IMR-90 (cell line): ENCODE results near the gene FAF1. TPM values are rescaled to one million over a fixed set of nuclear protein-coding genes. Genes with fewer than 3 reads are reported as not detected.

Source experiments
- ATAC-seq: fragments of 200-7000 bp; cut with Tn5 transposase; 2 replicates; pipeline ENCODE4 v1.9.1; 2020; ENCODE audit warnings: low read depth, mild to moderate bottlenecking, moderate library complexity
- BruUV-seq: library from RNA; stranded (reverse); fragments of 400-500 nt; replicated peaks from 2 replicates; lab custom pipeline; 2021; lab: Mats Ljungman, UMichigan
- CTCF ChIA-PET: fragments of 300-600 bp; formaldehyde crosslinking; extraction: SDS; loops from one replicate; lab custom pipeline; 2021; ENCODE audit warnings: antibody characterized with exemption; lab: Yijun Ruan, JAX
- POLR2A ChIA-PET: fragments of 300-600 bp; sonication (Branson Sonifier 250); formaldehyde crosslinking; loops from one replicate; lab custom pipeline; 2022; ENCODE audit warnings: antibody characterized with exemption; ENCODE audit not compliant: unreplicated experiment; lab: Charles Lee
- DNase-seq: peaks from one replicate; pipeline ENCODE4 v3.0.0; 2013
- H2AFZ ChIP-seq: replicated peaks from 2 replicates; pipeline ENCODE3; 2013; ENCODE audit warnings: low read length, mild to moderate bottlenecking; ENCODE audit not compliant: poor library complexity
- H2AK5ac ChIP-seq: 2 replicates; pipeline ENCODE4 v1.6.1; 2013; ENCODE audit warnings: low read depth, low read length, inconsistent platforms
- H2AK9ac ChIP-seq: replicated peaks from 2 replicates; pipeline ENCODE3; 2013; ENCODE audit warnings: mild to moderate bottlenecking, low read depth, low read length, moderate library complexity; ENCODE audit not compliant: poor library complexity
- H2BK120ac ChIP-seq: 2 replicates; pipeline ENCODE4 v1.6.1; 2013; ENCODE audit warnings: low read depth, low read length, inconsistent platforms
- H2BK15ac ChIP-seq: 3 replicates; pipeline ENCODE4 v1.6.1; 2013; ENCODE audit warnings: low read depth, low read length, inconsistent platforms
- H2BK20ac ChIP-seq: 2 replicates; pipeline ENCODE4 v1.6.1; 2013; ENCODE audit warnings: low read depth, mild to moderate bottlenecking, inconsistent platforms, low read length, moderate library complexity
- H2BK5ac ChIP-seq: 2 replicates; pipeline ENCODE4 v1.6.1; 2013; ENCODE audit warnings: mild to moderate bottlenecking, low read depth, low read length, inconsistent platforms; ENCODE audit not compliant: poor library complexity, severe bottlenecking
- H3K14ac ChIP-seq: replicated peaks from 2 replicates; pipeline ENCODE4 v1.6.1; 2013; ENCODE audit warnings: low read depth, low read length, inconsistent platforms
- H3K18ac ChIP-seq: 2 replicates; pipeline ENCODE4 v1.6.1; 2013; ENCODE audit warnings: low read depth, low read length, control low read depth
- H3K23ac ChIP-seq: 2 replicates; pipeline ENCODE4 v1.6.1; 2013; ENCODE audit warnings: low read depth, low read length, inconsistent platforms
- H3K27ac ChIP-seq: 2 replicates; pipeline ENCODE4 v1.5.1; 2013; ENCODE audit warnings: mild to moderate bottlenecking, control low read depth, low read length; ENCODE audit not compliant: insufficient read depth
- H3K27me3 ChIP-seq: 2 replicates; pipeline ENCODE4 v1.6.1; 2013; ENCODE audit warnings: low read length; ENCODE audit not compliant: control insufficient read depth, insufficient read depth
- H3K36me3 ChIP-seq: 2 replicates; pipeline ENCODE4 v1.6.1; 2013; ENCODE audit warnings: low read length, mixed read lengths; ENCODE audit not compliant: control insufficient read depth, insufficient read depth
- H3K4ac ChIP-seq: 2 replicates; pipeline ENCODE4 v1.6.1; 2013; ENCODE audit warnings: low read depth, low read length, inconsistent platforms
- H3K4me1 ChIP-seq: 2 replicates; pipeline ENCODE4 v1.6.1; 2013; ENCODE audit warnings: low read length, mixed read lengths; ENCODE audit not compliant: control insufficient read depth, insufficient read depth
- H3K4me2 ChIP-seq: 2 replicates; pipeline ENCODE4 v1.6.1; 2013; ENCODE audit warnings: low read depth, mild to moderate bottlenecking, control low read depth, low read length, moderate library complexity
- H3K4me3 ChIP-seq: 2 replicates; pipeline ENCODE4 v1.5.1; 2013; ENCODE audit warnings: low read depth, mild to moderate bottlenecking, control low read depth, low read length, moderate library complexity; ENCODE audit not compliant: insufficient read depth
- H3K56ac ChIP-seq: 2 replicates; pipeline ENCODE4 v1.6.1; 2013; ENCODE audit warnings: low read length, inconsistent platforms; ENCODE audit not compliant: insufficient read depth; ENCODE audit errors: extremely low read depth
- H3K79me1 ChIP-seq, 2 experiments: 2 replicates each; pipeline ENCODE4 v1.6.1; 2013; ENCODE audit warnings: low read length in 2 of 2, inconsistent platforms in 1 of 2, low read depth in 1 of 2
- H3K9ac ChIP-seq: 2 replicates; pipeline ENCODE4 v1.6.1; 2013; ENCODE audit warnings: low read depth, low read length, control low read depth
- H3K9me1 ChIP-seq: 2 replicates; pipeline ENCODE4 v1.6.1; 2013; ENCODE audit warnings: low read length, inconsistent platforms; ENCODE audit not compliant: insufficient read depth
- H3K9me3 ChIP-seq: 2 replicates; pipeline ENCODE4 v1.6.1; 2013; ENCODE audit warnings: low read length; ENCODE audit not compliant: control insufficient read depth, insufficient read depth
- H4K20me1 ChIP-seq: 2 replicates; pipeline ENCODE4 v1.6.1; 2013; ENCODE audit warnings: low read length, inconsistent platforms; ENCODE audit not compliant: insufficient read depth
- H4K5ac ChIP-seq: 2 replicates; pipeline ENCODE4 v1.6.1; 2013; ENCODE audit warnings: mild to moderate bottlenecking, low read depth, low read length, control low read depth
- H4K8ac ChIP-seq, 2 experiments: 2 replicates each; pipeline ENCODE4 v1.6.1; 2013; ENCODE audit warnings: low read depth in 2 of 2, low read length in 2 of 2, control low read depth in 1 of 2, inconsistent platforms in 1 of 2
- H4K91ac ChIP-seq: 2 replicates; pipeline ENCODE4 v1.6.1; 2013; ENCODE audit warnings: low read depth, low read length, inconsistent platforms; ENCODE audit not compliant: insufficient read depth
- CEBPB ChIP-seq: IDR thresholded peaks from 2 replicates; pipeline ENCODE4 v1.6.1; 2012; ENCODE audit warnings: low read depth, low read length, improper control_type of control experiment
- MAFK ChIP-seq: IDR thresholded peaks from 2 replicates; pipeline ENCODE4 v1.6.1; 2012; ENCODE audit warnings: low read depth, low read length, improper control_type of control experiment
- RAD21 ChIP-seq: IDR thresholded peaks from 2 replicates; pipeline ENCODE4 v1.6.1; 2012; ENCODE audit warnings: low read length, improper control_type of control experiment
- RFX5 ChIP-seq: IDR thresholded peaks from 2 replicates; pipeline ENCODE4 v1.8.0; 2012; ENCODE audit warnings: low read depth, mild to moderate bottlenecking, low read length, moderate library complexity
- dilution Hi-C: fragments of 300-500 bp; cut with HindIII; formaldehyde crosslinking; loops from one replicate; pipeline ENCODE4 v1.14.3; 2018; ENCODE audit warnings: low sequenced_read_pairs; ENCODE audit not compliant: unreplicated experiment
- in situ Hi-C: fragments of 300-500 bp; cut with MboI; formaldehyde crosslinking; loops from 3 replicates; pipeline ENCODE4 v1.14.3; 2019; ENCODE audit warnings: low sequenced_read_pairs, inconsistent platforms, mixed read lengths
- intact Hi-C: fragments of 100-400 bp; cut with micrococcal nuclease; formaldehyde crosslinking; loops from 2 replicates; pipeline ENCODE4 v1.10.0; 2022
- polyA plus RNA-seq, 3 experiments: library from polyadenylated mRNA; depleted of rRNA; stranded (reverse); fragments of >200 nt; gene quantifications; 2 replicates each; pipeline ENCODE4 v1.2.3, GENCODE V29; 2012; ENCODE audit warnings: low replicate concordance in 1 of 3
- total RNA-seq: library from RNA; depleted of rRNA; stranded (reverse); fragments of >200 nt; gene quantifications from 2 replicates; pipeline ENCODE4 v1.2.3, GENCODE V29; 2012

Gene FAF1
- total and polyA plus RNA-seq, 2 of the 4 experiments (the other 2 are of a cell fraction): 18.8 to 72.9 TPM

- POLR2A ChIA-PET: interaction anchor here (0.6 kb wide), 1 partner anchor 13 kb away, joined by 4 read pairs; no protein-coding TSS in a partner anchor
- DNase-seq (peak; percentile 62), ATAC-seq (peak; percentile 99)
- no TSS peak for BruUV-seq
- Histone ChIP-seq H3K56ac (no peak overlapping the region), H4K8ac (no peak overlapping the region), H3K4me1 (no peaks in the 10 kb centered on the region), H4K91ac (no peak overlapping the region), H3K27me3 (no peaks in the 10 kb centered on the region), H2BK5ac (peak overlapping the region; percentile 29), H3K4me2 (peak overlapping the region; percentile 66; the same call in 1 of the 2 replicates), H3K9me3 (no peaks in the 10 kb centered on the region), H2AK5ac (no peak overlapping the region), H3K9ac (no peak overlapping the region), H3K23ac (no peak overlapping the region), H3K4me3 (no peak overlapping the region), H2BK20ac (no peak overlapping the region), H2AK9ac (no peak overlapping the region), H3K27ac (no peak overlapping the region), H3K18ac (0 out of 2 replicates have a peak overlapping the region, but pooled peaks have one; percentile 13), H4K5ac (no peak overlapping the region), H2BK120ac (no peak overlapping the region), H3K9me1 (no peaks in the 10 kb centered on the region), H3K36me3 (no peaks in the 10 kb centered on the region), H2BK15ac (no peak overlapping the region), H3K4ac (no peak overlapping the region), H3K14ac (no peak overlapping the region), H4K20me1 (no peaks in the 10 kb centered on the region; the same call in 1 of the 2 replicates), H2AFZ (no peak overlapping the region), H3K79me1 (peaks cover 10 to 13% of the 10 kb centered on the region in 2 experiments; a peak in 3 of 4 replicates)
- intact Hi-C loops: no loop called here
- TF ChIP-seq RAD21 (no peak), CEBPB (no peak), MAFK (no peak), RFX5 (no peak)
- in situ Hi-C loops: no loop called here
- dilution Hi-C loops: no loop called here
- CTCF ChIA-PET: no interaction called here
Measured at GRCh38 chr1:50841791-50842387, 118.2 kb downstream of the FAF1 start.
